ENCODE results near the gene BCL11B. TPM values are rescaled to one million over a fixed set of nuclear protein-coding genes. Genes with fewer than 3 reads are reported as not detected.
A peak's percentile ranks its signal among the peaks of the same experiment; 100 is the strongest.

BCL11B gene
- total RNA-seq, 2 donors from 2014 or later, result 54.4 to 58.0 TPM

DNA sequence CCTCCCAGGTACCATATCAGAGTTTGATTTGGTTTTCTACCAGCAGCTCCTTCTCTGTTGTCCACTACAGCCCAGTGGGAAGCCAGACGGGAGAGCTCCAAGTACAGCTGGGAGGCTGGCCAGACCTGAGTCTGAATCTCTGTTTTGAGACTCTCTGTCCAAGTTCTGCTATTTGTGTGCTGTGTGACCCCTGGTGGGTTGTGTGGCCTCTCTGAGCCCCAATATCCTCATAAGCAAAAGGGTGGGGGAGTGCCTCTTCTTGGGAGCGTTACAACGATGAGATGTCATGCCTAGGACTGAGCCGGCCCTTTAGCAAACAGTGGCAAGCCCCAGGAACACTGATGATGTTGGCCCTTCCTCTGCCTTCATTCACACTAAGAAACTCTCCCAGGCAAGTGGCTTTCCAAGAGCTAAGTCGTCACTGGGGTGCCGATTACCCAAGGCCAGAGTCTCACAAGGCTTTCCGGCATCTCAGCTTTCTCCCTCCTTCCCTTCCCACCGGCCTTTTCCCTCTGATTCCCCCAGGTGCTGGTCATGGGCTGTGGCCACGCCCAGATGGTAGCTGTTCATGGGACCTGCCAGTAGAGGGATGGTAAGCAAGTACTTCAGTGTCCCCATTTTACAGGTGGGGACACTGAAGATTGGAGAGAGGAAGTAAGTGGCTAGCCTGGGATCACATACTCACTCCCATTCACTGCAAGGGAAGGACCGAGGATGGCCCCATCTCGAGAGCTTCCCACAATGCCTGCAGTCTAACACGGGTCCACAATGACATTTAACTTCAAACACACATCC, 47.7 kb downstream of the BCL11B start:
- Mint-ChIP-seq H3K27ac (peak overlapping the region; percentile 98), H3K27me3 (ENCODE audit: low read depth) (no peaks in the 10 kb centered on the region), H3K4me1 (ENCODE audit: low read depth) (peaks cover 98% of the 10 kb centered on the region), H3K36me3 (ENCODE audit: insufficient read depth in 2 of 2) (peaks cover 16 to 32% of the 10 kb centered on the region in 2 donors), H3K9me3 (peaks cover 4 to 5% of the 10 kb centered on the region in 2 donors), H3K4me3 (peak overlapping the region; percentile 65 to 84)
- peak in 1 of 2 donors; percentile 27 for ATAC-seq (replicated peaks in 1 of 2)
- DNase-seq, result no peak

DNA sequence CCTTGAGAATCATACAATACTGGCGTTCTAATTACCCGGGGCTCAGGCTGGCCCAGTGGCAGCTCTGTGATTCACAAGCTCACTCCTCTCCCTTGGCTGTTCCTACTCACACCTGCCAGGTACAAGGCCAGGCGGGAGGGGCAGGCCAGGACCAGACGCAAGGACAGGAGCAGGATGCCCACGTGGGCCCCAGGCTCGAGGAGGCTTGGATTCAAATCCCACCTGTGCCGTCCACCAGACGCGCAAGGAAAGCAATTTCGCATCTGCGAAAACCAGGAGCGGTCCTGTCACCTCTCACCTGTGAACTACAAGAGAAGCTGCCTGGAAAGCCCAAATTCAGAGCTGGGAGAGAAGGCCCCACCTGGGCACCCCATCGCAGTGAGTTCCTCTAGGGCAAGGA, 50.6 kb downstream of the BCL11B start:
- ATAC-seq (replicated peaks in 1 of 2), result no peak

DNA sequence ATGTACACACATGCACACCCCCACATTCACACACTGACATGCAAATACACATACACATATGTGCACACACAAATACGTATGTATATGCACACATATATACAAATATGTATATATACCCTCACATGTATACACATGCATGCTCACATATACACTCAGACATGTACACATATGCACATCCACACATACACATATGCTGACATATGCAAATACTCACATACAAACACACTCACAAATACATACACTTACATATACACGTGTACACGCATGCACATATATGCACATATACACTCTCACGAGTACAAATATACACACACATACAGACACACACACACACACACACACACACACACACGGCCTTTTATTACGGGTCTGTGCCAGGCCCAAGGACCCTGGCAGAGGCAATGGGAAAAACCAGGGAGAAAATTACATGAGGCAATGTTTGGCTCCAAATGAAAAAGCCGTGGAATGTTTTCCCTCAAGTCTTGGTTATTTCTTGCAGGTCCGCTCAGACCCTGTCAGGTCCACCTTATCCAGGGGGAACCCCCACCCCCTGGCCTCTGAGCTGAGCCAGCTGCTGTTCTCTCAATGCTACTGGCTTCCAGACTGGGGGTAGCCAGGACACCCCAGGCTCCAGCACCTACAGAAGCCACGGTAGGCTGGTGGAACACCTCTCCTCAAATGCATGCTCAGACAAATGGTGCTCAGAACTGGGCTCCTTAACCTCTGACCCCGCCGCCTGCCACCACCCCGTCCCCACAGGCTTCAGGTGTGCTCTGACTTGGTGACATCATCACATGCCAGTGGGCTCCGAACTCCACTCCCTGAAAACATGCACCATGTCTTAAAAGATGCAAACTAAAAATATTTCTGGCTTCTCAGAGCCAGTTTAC, 54.7 kb downstream of the BCL11B start:
- no peak for ATAC-seq (replicated peaks in 1 of 2)
- Mint-ChIP-seq H3K9me3 (no peaks in the 10 kb centered on the region), H3K27me3 (ENCODE audit: low read depth) (no peaks in the 10 kb centered on the region), H3K4me1 (ENCODE audit: low read depth) (peaks cover 97% of the 10 kb centered on the region), H3K4me3 (peak overlapping the region; percentile 79 to 82), H3K27ac (peak overlapping the region; percentile 74), H3K36me3 (ENCODE audit: insufficient read depth in 2 of 2) (peaks cover 4 to 19% of the 10 kb centered on the region in 2 donors)
- no peak for DNase-seq

More for the DNA sequence above, 50.6 kb downstream of the BCL11B start:
- Mint-ChIP-seq H3K4me3 (no peak overlapping the region), H3K9me3 (no peaks in the 10 kb centered on the region), H3K27me3 (ENCODE audit: low read depth) (no peaks in the 10 kb centered on the region), H3K27ac (peak overlapping the region; percentile 67), H3K36me3 (ENCODE audit: insufficient read depth in 2 of 2) (peaks cover 10 to 23% of the 10 kb centered on the region in 2 donors), H3K4me1 (ENCODE audit: low read depth) (peaks cover 97% of the 10 kb centered on the region)
- no peak for DNase-seq

DNA sequence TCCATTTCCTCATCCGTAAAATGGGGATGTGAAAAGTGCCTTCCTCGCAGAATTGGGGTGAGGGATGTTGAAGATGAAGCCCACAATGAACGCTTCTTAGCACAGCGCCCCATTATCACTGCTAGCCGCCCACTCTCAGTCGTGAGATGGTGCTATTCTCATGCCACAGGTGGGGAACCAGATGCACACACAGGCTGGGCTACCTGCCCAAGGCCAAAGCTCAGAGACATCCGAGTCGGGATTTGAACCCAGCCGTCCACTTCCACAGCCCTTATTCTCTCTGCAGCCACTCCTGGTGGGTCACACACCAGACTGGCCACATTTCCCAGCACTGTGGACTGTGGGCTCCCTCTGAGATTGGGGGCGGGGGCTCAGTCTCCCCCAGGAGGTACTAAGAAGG, 55.8 kb downstream of the BCL11B start:
- peak overlapping the region; percentile 79 to 82 for H3K4me3 Mint-ChIP-seq
- H3K27ac Mint-ChIP-seq, result peak overlapping the region; percentile 74
- H3K36me3 Mint-ChIP-seq (ENCODE audit: insufficient read depth in 2 of 2), result peaks cover 4 to 22% of the 10 kb centered on the region in 2 donors
- H3K9me3 Mint-ChIP-seq, result no peaks in the 10 kb centered on the region
- H3K27me3 Mint-ChIP-seq (ENCODE audit: low read depth), result no peaks in the 10 kb centered on the region
- peaks cover 97% of the 10 kb centered on the region for H3K4me1 Mint-ChIP-seq (ENCODE audit: low read depth)
- DNase-seq, result no peak
- ATAC-seq (replicated peaks in 1 of 2), result no peak

DNA sequence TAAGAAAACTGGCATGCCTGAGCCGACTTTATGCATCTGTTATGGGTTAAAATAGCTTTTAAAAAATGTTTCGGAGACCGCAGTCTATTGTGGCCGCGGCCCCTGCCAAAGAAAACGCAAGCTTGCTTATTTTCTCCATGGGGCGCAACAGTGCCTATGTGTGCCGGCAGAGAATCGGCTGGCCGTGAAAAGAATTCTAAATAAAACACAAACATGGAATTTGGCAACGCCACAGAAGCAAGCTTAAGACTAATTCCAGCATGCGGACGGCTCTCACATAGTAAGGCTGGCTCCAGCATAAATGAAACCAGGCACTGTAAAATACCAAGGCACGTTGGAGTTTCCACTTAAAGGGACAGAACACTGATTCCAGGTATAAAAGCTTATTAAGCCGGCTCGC, 56.7 kb downstream of the BCL11B start:
- peaks cover 99% of the 10 kb centered on the region for H3K4me1 Mint-ChIP-seq (ENCODE audit: low read depth)
- no peaks in the 10 kb centered on the region for H3K27me3 Mint-ChIP-seq (ENCODE audit: low read depth)
- ATAC-seq (replicated peaks in 1 of 2) (no peak), DNase-seq (no peak)
- peak overlapping the region; percentile 79 to 82 for H3K4me3 Mint-ChIP-seq
- H3K36me3 Mint-ChIP-seq (ENCODE audit: insufficient read depth in 2 of 2), result peaks cover 4 to 23% of the 10 kb centered on the region in 2 donors
- peak overlapping the region; percentile 89 for H3K27ac Mint-ChIP-seq
- no peaks in the 10 kb centered on the region for H3K9me3 Mint-ChIP-seq

DNA sequence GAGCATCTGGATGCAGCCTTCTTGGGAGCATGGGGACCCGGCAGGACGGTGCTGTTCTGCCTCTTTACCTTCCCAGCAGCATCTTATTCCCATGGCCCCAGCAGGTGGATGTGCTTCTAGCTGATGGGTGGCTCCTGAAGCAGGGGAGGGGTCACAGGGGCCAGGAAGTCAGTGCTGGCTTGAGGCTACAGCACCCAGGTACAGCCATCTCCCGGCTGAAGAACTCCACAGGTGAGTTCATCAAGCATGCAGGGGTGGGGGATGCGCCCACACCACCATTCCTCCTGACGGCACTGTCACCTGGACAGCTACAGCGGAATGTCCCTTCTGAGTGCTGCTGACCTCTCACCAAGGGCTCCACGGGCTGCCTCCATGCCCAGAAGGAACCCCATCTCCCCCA, 57.3 kb downstream of the BCL11B start:
- Mint-ChIP-seq H3K4me1 (ENCODE audit: low read depth) (peaks cover 99% of the 10 kb centered on the region), H3K36me3 (ENCODE audit: insufficient read depth in 2 of 2) (peaks cover 4 to 20% of the 10 kb centered on the region in 2 donors), H3K4me3 (peak overlapping the region; percentile 79 to 82)

DNA sequence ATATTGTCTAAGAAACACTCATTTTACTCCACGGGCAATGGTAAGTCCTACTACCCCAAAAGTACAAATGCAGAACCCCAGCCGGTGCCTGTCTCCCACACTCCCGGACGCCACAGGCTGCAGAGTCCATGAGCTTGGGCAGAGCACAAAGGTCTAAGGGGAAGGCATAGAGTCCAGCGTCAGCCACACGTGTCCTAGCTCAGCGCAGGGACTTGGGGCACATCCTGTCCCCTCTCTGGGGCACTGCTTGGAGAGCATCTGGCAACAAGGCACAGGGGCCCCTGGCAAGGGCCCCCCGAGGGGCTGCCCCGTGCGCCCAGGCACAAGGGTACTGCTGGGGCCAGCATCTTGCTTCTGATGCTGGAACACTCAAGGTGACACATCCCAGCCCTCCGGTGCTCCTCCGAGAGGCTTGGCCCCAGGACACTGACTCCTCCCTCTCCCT, 58.4 kb downstream of the BCL11B start:
- ATAC-seq (replicated peaks in 1 of 2) (peak; percentile 44), DNase-seq (no peak)
- H3K36me3 Mint-ChIP-seq (ENCODE audit: insufficient read depth in 2 of 2), result peaks cover 4 to 18% of the 10 kb centered on the region in 2 donors
- peak overlapping the region; percentile 96 for H3K27ac Mint-ChIP-seq
- no peaks in the 10 kb centered on the region for H3K9me3 Mint-ChIP-seq
- peak overlapping the region; percentile 82 to 89 for H3K4me3 Mint-ChIP-seq
- H3K27me3 Mint-ChIP-seq (ENCODE audit: low read depth), result no peaks in the 10 kb centered on the region
- peaks cover 99% of the 10 kb centered on the region for H3K4me1 Mint-ChIP-seq (ENCODE audit: low read depth)

More for the DNA sequence above, 57.3 kb downstream of the BCL11B start:
- Mint-ChIP-seq H3K27ac (no peak overlapping the region), H3K27me3 (ENCODE audit: low read depth) (no peaks in the 10 kb centered on the region), H3K9me3 (no peaks in the 10 kb centered on the region)
- no peak for DNase-seq
- ATAC-seq (replicated peaks in 1 of 2), result no peak

DNA sequence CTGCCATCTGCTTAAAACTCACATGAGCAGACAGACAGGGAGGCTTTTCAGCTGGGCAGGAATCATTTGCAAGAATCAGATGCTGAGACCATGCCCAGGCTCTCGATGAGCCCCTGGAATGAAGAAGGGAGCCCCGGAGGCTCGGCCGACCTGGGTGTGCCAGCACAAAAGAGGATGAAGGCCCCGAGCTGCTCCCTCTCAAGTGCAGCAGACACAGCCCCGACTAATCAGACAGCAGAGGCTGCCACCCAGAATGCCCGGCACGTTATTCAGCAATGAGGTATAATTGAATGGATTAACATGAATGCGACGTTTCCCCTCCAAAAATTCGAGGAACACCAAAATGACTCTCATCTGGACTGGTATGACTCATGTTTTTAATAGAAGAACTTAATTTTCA, 58.9 kb downstream of the BCL11B start:
- no peaks in the 10 kb centered on the region for H3K9me3 Mint-ChIP-seq
- ATAC-seq (replicated peaks in 1 of 2) (peak; percentile 36 to 38), DNase-seq (no peak)
- H3K36me3 Mint-ChIP-seq (ENCODE audit: insufficient read depth in 2 of 2), result peaks cover 3 to 14% of the 10 kb centered on the region in 2 donors
- H3K4me3 Mint-ChIP-seq, result peak overlapping the region; percentile 82 to 89
- H3K4me1 Mint-ChIP-seq (ENCODE audit: low read depth), result peaks cover 99% of the 10 kb centered on the region
- H3K27me3 Mint-ChIP-seq (ENCODE audit: low read depth), result no peaks in the 10 kb centered on the region
- peak overlapping the region; percentile 96 for H3K27ac Mint-ChIP-seq

DNA sequence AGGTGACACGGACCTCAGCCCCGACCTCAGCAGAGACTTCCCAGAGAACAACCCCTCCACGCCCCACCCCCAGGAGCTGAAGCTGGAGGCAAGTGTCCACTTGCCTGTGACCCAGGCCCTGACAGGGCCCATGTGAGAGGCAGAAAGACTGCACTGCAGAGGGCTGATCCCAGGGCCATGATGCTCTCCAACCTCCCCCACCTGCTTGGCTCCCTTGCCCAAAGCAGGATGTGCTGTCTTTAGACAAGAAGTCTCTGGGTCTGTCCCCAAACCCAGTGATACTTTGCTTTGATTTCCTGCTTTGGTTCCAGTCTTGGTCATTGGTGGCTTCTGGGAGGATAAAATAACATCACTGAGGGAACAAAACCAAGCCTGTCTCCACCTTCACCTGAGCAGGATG, 59.4 kb downstream of the BCL11B start:
- DNase-seq (no peak), ATAC-seq (replicated peaks in 1 of 2) (peak; percentile 18 to 26)
- Mint-ChIP-seq H3K4me1 (ENCODE audit: low read depth) (peaks cover 100% of the 10 kb centered on the region), H3K9me3 (no peaks in the 10 kb centered on the region), H3K4me3 (peak overlapping the region; percentile 82 to 89), H3K36me3 (ENCODE audit: insufficient read depth in 2 of 2) (peaks cover 3 to 14% of the 10 kb centered on the region in 2 donors), H3K27ac (peak overlapping the region; percentile 96), H3K27me3 (ENCODE audit: low read depth) (no peaks in the 10 kb centered on the region)

DNA sequence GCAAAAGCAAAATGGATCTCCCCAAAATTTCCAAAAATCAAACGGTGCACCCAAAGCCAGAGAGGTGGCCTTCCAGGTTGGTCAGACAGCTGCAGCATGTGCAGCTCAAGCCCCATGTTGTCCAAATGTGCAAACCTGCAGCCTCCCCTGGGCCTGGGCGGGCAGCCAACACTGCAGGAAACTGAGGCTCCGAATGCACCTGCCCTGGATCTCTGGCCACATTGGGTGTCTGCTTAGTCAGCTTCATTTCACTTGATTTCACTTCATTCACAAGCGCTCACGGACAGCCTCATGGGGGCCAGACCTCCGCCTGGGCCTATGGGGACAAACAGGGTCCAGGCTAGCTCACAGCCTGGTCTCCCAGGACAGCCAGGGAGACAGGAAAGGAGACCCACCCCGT, 59.8 kb downstream of the BCL11B start:
- no peak for DNase-seq
- ATAC-seq (replicated peaks in 1 of 2), result no peak
- peaks cover 100% of the 10 kb centered on the region for H3K4me1 Mint-ChIP-seq (ENCODE audit: low read depth)
- H3K27me3 Mint-ChIP-seq (ENCODE audit: low read depth), result no peaks in the 10 kb centered on the region
- peak overlapping the region; percentile 82 to 89 for H3K4me3 Mint-ChIP-seq
- H3K9me3 Mint-ChIP-seq, result no peaks in the 10 kb centered on the region
- peak overlapping the region; percentile 84 for H3K27ac Mint-ChIP-seq
- peaks cover 3 to 14% of the 10 kb centered on the region in 2 donors for H3K36me3 Mint-ChIP-seq (ENCODE audit: insufficient read depth in 2 of 2)

DNA sequence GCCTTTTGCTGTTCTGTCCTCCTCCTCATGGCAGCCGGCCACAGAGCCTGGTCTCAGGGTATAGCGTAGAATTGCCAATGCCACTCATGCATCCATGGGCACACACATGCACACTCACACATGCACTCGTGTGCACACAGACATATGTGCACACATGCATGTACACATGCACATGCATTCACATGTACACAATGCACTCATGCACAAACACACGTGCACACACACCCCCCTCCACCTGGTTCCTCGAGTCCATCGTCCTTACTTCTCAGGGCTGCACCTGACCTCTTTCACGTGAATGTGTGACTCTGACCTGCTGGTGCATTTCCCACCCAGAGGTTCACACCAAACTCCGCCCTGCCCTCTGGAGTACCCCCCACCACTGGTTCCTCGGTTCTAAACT, 60.6 kb downstream of the BCL11B start:
- Mint-ChIP-seq H3K36me3 (ENCODE audit: insufficient read depth in 2 of 2) (peaks cover 2 to 14% of the 10 kb centered on the region in 2 donors), H3K27me3 (ENCODE audit: low read depth) (no peaks in the 10 kb centered on the region), H3K4me3 (peak overlapping the region; percentile 82 to 89), H3K9me3 (no peaks in the 10 kb centered on the region), H3K4me1 (ENCODE audit: low read depth) (peaks cover 100% of the 10 kb centered on the region), H3K27ac (peak overlapping the region; percentile 84)
- DNase-seq (no peak), ATAC-seq (replicated peaks in 1 of 2) (no peak)

DNA sequence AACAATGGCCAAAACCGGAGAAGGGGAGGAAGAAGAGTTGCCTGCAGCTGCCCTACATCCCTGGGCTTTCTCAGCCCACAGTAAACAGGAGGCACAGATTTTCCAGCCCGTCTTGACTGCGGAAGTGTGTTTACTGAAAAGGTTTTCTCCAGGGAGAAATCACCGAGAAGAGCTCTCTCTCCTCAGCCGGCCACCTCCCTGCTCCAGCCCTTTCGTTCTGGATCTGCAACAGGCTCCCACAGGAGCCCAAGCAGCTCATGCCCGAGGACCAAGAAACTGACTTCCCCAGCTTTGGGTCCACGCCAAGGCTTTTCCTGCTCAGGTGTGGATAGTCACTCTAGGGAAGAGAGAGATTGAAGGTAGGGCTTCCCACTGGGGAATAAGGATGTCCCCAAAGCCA, 61.7 kb downstream of the BCL11B start:
- H3K9me3 Mint-ChIP-seq, result no peaks in the 10 kb centered on the region
- peaks cover 100% of the 10 kb centered on the region for H3K4me1 Mint-ChIP-seq (ENCODE audit: low read depth)
- peaks cover 4 to 10% of the 10 kb centered on the region in 2 donors for H3K36me3 Mint-ChIP-seq (ENCODE audit: insufficient read depth in 2 of 2)
- no peak for DNase-seq
- peak overlapping the region; percentile 61 for H3K27ac Mint-ChIP-seq
- no peak for ATAC-seq (replicated peaks in 1 of 2)
- peak overlapping the region; percentile 56 to 82 for H3K4me3 Mint-ChIP-seq
- no peaks in the 10 kb centered on the region for H3K27me3 Mint-ChIP-seq (ENCODE audit: low read depth)

DNA sequence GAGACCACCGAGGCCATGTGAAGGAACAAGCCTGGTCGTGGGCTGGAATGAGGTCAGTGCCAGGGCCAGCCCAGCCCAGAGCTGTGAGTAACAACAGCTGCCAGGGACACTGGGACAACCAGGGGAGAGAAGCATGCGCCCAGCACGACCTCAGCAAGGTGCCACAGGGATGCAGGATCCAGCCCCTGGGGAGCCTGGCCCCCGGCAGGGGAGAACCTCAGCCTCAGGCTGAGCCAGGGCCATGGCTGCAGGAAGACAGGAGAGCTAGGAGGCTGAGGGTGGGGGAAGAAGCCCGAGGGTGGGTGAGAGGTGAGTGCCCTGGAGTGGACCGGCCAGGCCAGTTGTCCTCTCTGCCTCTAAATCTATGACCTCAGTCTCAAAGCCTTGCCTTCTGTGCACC, 62.6 kb downstream of the BCL11B start:
- Mint-ChIP-seq H3K27ac (peak overlapping the region; percentile 61), H3K4me1 (ENCODE audit: low read depth) (peaks cover 100% of the 10 kb centered on the region), H3K36me3 (ENCODE audit: insufficient read depth in 2 of 2) (peaks cover 4 to 14% of the 10 kb centered on the region in 2 donors), H3K4me3 (peak overlapping the region in 1 of 2 donors; percentile 56), H3K9me3 (no peaks in the 10 kb centered on the region), H3K27me3 (ENCODE audit: low read depth) (no peaks in the 10 kb centered on the region)
- DNase-seq, result no peak
- no peak for ATAC-seq (replicated peaks in 1 of 2)

Measured in activated T-cell treated with anti-CD3 and anti-CD28 coated beads, Interleukin-2, amount 50 U/mL, for 72 hours (primary cell).